H1 (cell line): ENCODE results near the gene ITGA5. TPM values are rescaled to one million over a fixed set of nuclear protein-coding genes. Genes with fewer than 3 reads are reported as not detected.

Experiments used
- CTCF ChIA-PET: fragments of 300-600 bp; sonication (Branson Sonifier 250); formaldehyde crosslinking; loops from one replicate; lab custom pipeline; 2021; ENCODE audit not compliant: partially characterized antibody; lab: Charles Lee
- POLR2A ChIA-PET: fragments of 300-600 bp; sonication (Branson Sonifier 250); formaldehyde crosslinking; loops from one replicate; lab custom pipeline; 2021; ENCODE audit warnings: inconsistent platforms; ENCODE audit not compliant: partially characterized antibody; lab: Charles Lee
- DNase-seq, 2 experiments: peaks; one replicate each; pipeline versions ENCODE4 v3.0.0 to v3.0.0-alpha.2; 2010 to 2022; ENCODE audit warnings: low spot score in 2 of 2, low read depth in 1 of 2, mixed read lengths in 1 of 2
- FAIRE-seq: peaks from 2 replicates; lab custom pipeline; 2011; peaks lifted over from hg19 to GRCh38; lab: Jason Lieb, UNC
- H2AFZ ChIP-seq: 2 replicates; pipeline ENCODE4 v1.8.1; 2012; ENCODE audit warnings: low read length, inconsistent platforms
- H2AK5ac ChIP-seq: 2 replicates; pipeline ENCODE4 v1.6.1; 2013; ENCODE audit warnings: low read depth, low read length
- H2BK120ac ChIP-seq: replicated peaks from 2 replicates; pipeline ENCODE3; 2013; ENCODE audit warnings: low read depth, low read length, inconsistent platforms
- H2BK12ac ChIP-seq: 2 replicates; pipeline ENCODE4 v1.6.1; 2013; ENCODE audit warnings: low read depth, low read length
- H2BK15ac ChIP-seq: 2 replicates; pipeline ENCODE4 v1.6.1; 2013; ENCODE audit warnings: low read length
- H2BK20ac ChIP-seq: 2 replicates; pipeline ENCODE4 v1.6.1; 2013; ENCODE audit warnings: low read length
- H2BK5ac ChIP-seq: 2 replicates; pipeline ENCODE4 v1.6.1; 2013; ENCODE audit warnings: low read depth, low read length
- H3K14ac ChIP-seq: 2 replicates; pipeline ENCODE4 v1.6.1; 2013; ENCODE audit warnings: inconsistent platforms; ENCODE audit not compliant: insufficient read length
- H3K18ac ChIP-seq: 2 replicates; pipeline ENCODE4 v1.6.1; 2013; ENCODE audit warnings: low read length; ENCODE audit errors: extremely low read depth
- H3K23ac ChIP-seq: 2 replicates; pipeline ENCODE4 v1.6.1; 2013; ENCODE audit warnings: inconsistent platforms; ENCODE audit not compliant: insufficient read length
- H3K23me2 ChIP-seq: 2 replicates; pipeline ENCODE4 v1.6.1; 2013; ENCODE audit warnings: low read depth, low read length
- H3K27ac ChIP-seq: 2 replicates; pipeline ENCODE4 v1.6.1; 2011; ENCODE audit warnings: low read depth, low read length, inconsistent platforms
- H3K27me3 ChIP-seq, 4 experiments: replicated peaks in 1 of 4; 1 replicate in 1 of 4; 2 replicates in 3 of 4; pipeline versions ENCODE4 v1.6.1 to v1.8.1; 2011 to 2013; ENCODE audit warnings: low read length in 3 of 4, mild to moderate bottlenecking in 3 of 4, inconsistent platforms in 2 of 4, mixed read lengths in 2 of 4, moderate library complexity in 1 of 4; ENCODE audit not compliant: control insufficient read depth in 3 of 4, insufficient read depth in 3 of 4; ENCODE audit errors: extremely low read depth in 1 of 4
- H3K36me3 ChIP-seq, 4 experiments: 2 replicates each; pipeline versions ENCODE4 v1.6.1 to v1.8.1; 2011 to 2013; ENCODE audit warnings: mild to moderate bottlenecking in 4 of 4, low read length in 3 of 4, moderate library complexity in 2 of 4, control low read depth in 1 of 4, inconsistent platforms in 1 of 4; ENCODE audit not compliant: insufficient read depth in 4 of 4, control insufficient read depth in 2 of 4
- H3K4ac ChIP-seq: replicated peaks from 2 replicates; pipeline ENCODE3; 2013; ENCODE audit warnings: low read length, low read depth, mixed read lengths, inconsistent platforms; ENCODE audit not compliant: insufficient read length
- H3K4me1 ChIP-seq, 4 experiments: replicated peaks in 1 of 4; 1 replicate in 1 of 4; 2 replicates in 3 of 4; pipeline versions ENCODE4 v1.6.1 to v1.8.1; 2011 to 2013; ENCODE audit warnings: low read length in 3 of 4, inconsistent platforms in 2 of 4, mixed read lengths in 1 of 4; ENCODE audit not compliant: insufficient read depth in 4 of 4, control insufficient read depth in 3 of 4
- H3K4me2 ChIP-seq, 2 experiments: 2 replicates each; pipeline versions ENCODE4 v1.6.1 to v1.8.1; 2011 to 2013; ENCODE audit warnings: low read depth in 2 of 2, low read length in 2 of 2, control low read depth in 1 of 2, inconsistent platforms in 1 of 2, mild to moderate bottlenecking in 1 of 2; ENCODE audit not compliant: insufficient read depth in 1 of 2
- H3K4me3 ChIP-seq, 4 experiments: fragments of 200-600, 300-600 bp in 1 of 4; sonication (generic), shearing (Covaris generic), sonication (Bioruptor Twin) in 1 of 4; 2 replicates each; pipeline versions ENCODE4 v1.5.1 to v1.8.1; 2011 to 2016; ENCODE audit warnings: low read length in 4 of 4, low read depth in 3 of 4, control low read depth in 2 of 4, inconsistent platforms in 2 of 4, mild to moderate bottlenecking in 2 of 4, mixed read lengths in 1 of 4, moderate library complexity in 1 of 4; ENCODE audit not compliant: insufficient read depth in 2 of 4; ENCODE audit errors: extremely low read depth in 1 of 4
- H3K56ac ChIP-seq: replicated peaks from 2 replicates; pipeline ENCODE3; 2013; ENCODE audit warnings: low read depth, mild to moderate bottlenecking, mixed read lengths, low read length, inconsistent platforms; ENCODE audit not compliant: insufficient read length
- H3K79me1 ChIP-seq: 2 replicates; pipeline ENCODE4 v1.6.1; 2013; ENCODE audit warnings: low read depth, low read length, control low read depth
- H3K79me2 ChIP-seq, 2 experiments: 2 replicates each; pipeline versions ENCODE4 v1.6.1 to v1.8.1; 2012 to 2013; ENCODE audit warnings: low read length in 2 of 2, mild to moderate bottlenecking in 2 of 2, inconsistent platforms in 1 of 2; ENCODE audit not compliant: insufficient read depth in 2 of 2, control insufficient read depth in 1 of 2
- H3K9ac ChIP-seq, 4 experiments: replicated peaks in 1 of 4; 1 replicate in 1 of 4; 2 replicates in 3 of 4; pipeline versions ENCODE4 v1.6.1 to v1.8.1; 2011 to 2013; ENCODE audit warnings: low read depth in 3 of 4, low read length in 3 of 4, control low read depth in 2 of 4, mild to moderate bottlenecking in 2 of 4, moderate library complexity in 2 of 4, inconsistent platforms in 1 of 4; ENCODE audit errors: extremely low read depth in 1 of 4
- H3K9me3 ChIP-seq, 2 experiments: 2 replicates each; pipeline versions ENCODE4 v1.6.1 to v1.8.1; 2012 to 2013; ENCODE audit warnings: mild to moderate bottlenecking in 2 of 2, moderate library complexity in 2 of 2, control low read depth in 1 of 2, inconsistent platforms in 1 of 2, low read depth in 1 of 2, low read length in 1 of 2, mixed read lengths in 1 of 2; ENCODE audit not compliant: insufficient read depth in 2 of 2
- H4K20me1 ChIP-seq, 2 experiments: replicated peaks in 1 of 2; 2 replicates each; pipeline versions ENCODE3 to v1.8.1; 2011 to 2013; ENCODE audit warnings: inconsistent platforms in 2 of 2, low read length in 2 of 2, mild to moderate bottlenecking in 1 of 2; ENCODE audit not compliant: insufficient read depth in 2 of 2, control insufficient read depth in 1 of 2
- H4K5ac ChIP-seq: 2 replicates; pipeline ENCODE4 v1.6.1; 2013; ENCODE audit warnings: low read length, low read depth, mixed read lengths, inconsistent platforms; ENCODE audit not compliant: insufficient read length
- H4K8ac ChIP-seq: 2 replicates; pipeline ENCODE4 v1.8.0; 2013; ENCODE audit warnings: mild to moderate bottlenecking, moderate library complexity, low read length, inconsistent platforms; ENCODE audit not compliant: insufficient read depth; ENCODE audit errors: extremely low read depth
- H4K91ac ChIP-seq: replicated peaks from 2 replicates; pipeline ENCODE3; 2013; ENCODE audit warnings: low read length, mixed read lengths, inconsistent platforms; ENCODE audit not compliant: insufficient read length
- BACH1 ChIP-seq: IDR thresholded peaks from 2 replicates; pipeline ENCODE4 v1.6.1; 2012; ENCODE audit warnings: low read length, improper control_type of control experiment
- BRCA1 ChIP-seq: IDR thresholded peaks from 2 replicates; pipeline ENCODE4 v1.6.1; 2012; ENCODE audit warnings: low read depth, low read length, improper control_type of control experiment
- CBX5 ChIP-seq: fragments of 300-800, 300-1000 bp; sonication (generic); IDR thresholded peaks from 2 replicates; pipeline ENCODE4 v1.7.1; 2016; ENCODE audit warnings: antibody characterized with exemption, low read length, low read depth
- CTBP2 ChIP-seq: IDR thresholded peaks from 2 replicates; pipeline ENCODE4 v1.7.0; 2011; ENCODE audit warnings: borderline replicate concordance, mild to moderate bottlenecking, moderate library complexity, mixed read lengths, low read length; ENCODE audit not compliant: insufficient read depth, insufficient read length
- EP300 ChIP-seq, 2 experiments: IDR thresholded peaks; 1 replicate in 1 of 2; 2 replicates in 1 of 2; pipeline ENCODE4 v1.6.1; 2011 to 2012; ENCODE audit warnings: low read depth in 2 of 2, low read length in 2 of 2, mild to moderate bottlenecking in 2 of 2, borderline replicate concordance in 1 of 2, inconsistent platforms in 1 of 2, moderate library complexity in 1 of 2
- FOSL1 ChIP-seq: IDR thresholded peaks from 2 replicates; pipeline ENCODE4 v1.6.1; 2011; ENCODE audit warnings: mild to moderate bottlenecking, low read depth, low read length, moderate library complexity; ENCODE audit not compliant: insufficient read depth
- GABPA ChIP-seq: IDR thresholded peaks from 2 replicates; pipeline ENCODE4 v1.6.1; 2011; ENCODE audit warnings: mild to moderate bottlenecking, low read length, moderate library complexity, borderline replicate concordance; ENCODE audit not compliant: insufficient read depth
- NRF1 ChIP-seq: IDR thresholded peaks from 2 replicates; pipeline ENCODE4 v1.6.1; 2011; ENCODE audit warnings: mild to moderate bottlenecking, low read depth, low read length, improper control_type of control experiment
- POLR2A ChIP-seq, 2 experiments: IDR thresholded peaks; 1 replicate in 1 of 2; 2 replicates in 1 of 2; pipeline ENCODE4 v1.6.1; 2011; ENCODE audit warnings: low read depth in 2 of 2, low read length in 2 of 2, mild to moderate bottlenecking in 2 of 2; ENCODE audit errors: control extremely low read depth in 1 of 2
- RNF2 ChIP-seq: fragments of 200-900, 300-1000 bp; sonication (generic); IDR thresholded peaks from 2 replicates; pipeline ENCODE4 v1.7.1; 2016; ENCODE audit warnings: borderline replicate concordance, low read depth, mild to moderate bottlenecking, antibody characterized with exemption, low read length; ENCODE audit not compliant: poor library complexity, severe bottlenecking; ENCODE audit errors: missing control alignments
- RXRA ChIP-seq: IDR thresholded peaks from 2 replicates; pipeline ENCODE4 v1.6.1; 2011; ENCODE audit warnings: low read depth, mild to moderate bottlenecking, low read length, moderate library complexity; ENCODE audit not compliant: insufficient read depth
- SIRT6 ChIP-seq: IDR thresholded peaks from one replicate; pipeline ENCODE4 v1.7.1; 2012; ENCODE audit warnings: low read length, inconsistent platforms
- SUZ12 ChIP-seq: fragments of 200-600 bp; sonication (generic); IDR thresholded peaks from 2 replicates; pipeline ENCODE4 v1.6.1; 2012; ENCODE audit warnings: mild to moderate bottlenecking, inconsistent platforms, low read length, moderate library complexity, mixed read lengths
- TAF1 ChIP-seq: IDR thresholded peaks from 2 replicates; pipeline ENCODE4 v1.6.1; 2011; ENCODE audit warnings: mild to moderate bottlenecking, low read depth, low read length
- WGBS, 2 experiments: shearing (Covaris generic) in 1 of 2; methylation state at CpG; one replicate each; pipeline versions ENCODE4 v1.1.6 to v1.1.7; 2013 to 2015; ENCODE audit warnings: low lambda C conversion rate in 2 of 2, mixed read lengths in 2 of 2, inconsistent platforms in 1 of 2, low coverage in 1 of 2, missing lambda C conversion rate in 1 of 2; ENCODE audit not compliant: insufficient replicate concordance in 2 of 2, insufficient coverage in 1 of 2, insufficient read length in 1 of 2; ENCODE audit errors: extremely low coverage in 1 of 2, missing lambda C conversion rate in 1 of 2; 5-methylcytosine and 5-hydroxymethylcytosine counted together
- polyA plus RNA-seq, 7 experiments: library from polyadenylated mRNA; depleted of rRNA in 3 of 7; stranded (reverse) in 5 of 7; unstranded in 2 of 7; fragments of >200 nt in 5 of 7; fragments of 200-250 nt in 2 of 7; gene quantifications; 1 replicate in 5 of 7; 2 replicates in 1 of 7; 4 replicates in 1 of 7; pipeline versions ENCODE4 v1.2.1 to v1.2.3, GENCODE V29; 2011 to 2013; ENCODE audit warnings: missing spikeins in 2 of 7, mixed read lengths in 2 of 7
- total RNA-seq: library from RNA; stranded (reverse); fragmentation: NEBNext Ultra II Directional; extraction: Animal tissue kit (Norgen Biotek cat#: 25700); gene quantifications from 2 replicates; pipeline ENCODE4 v1.2.1, GENCODE V29; 2021

ITGA5 gene
- total and polyA plus RNA-seq, 2 of the 8 experiments (the other 6 are each of a cell fraction or from before 2014, with no cell fraction given): 11.6 to 19.4 TPM

DNA sequence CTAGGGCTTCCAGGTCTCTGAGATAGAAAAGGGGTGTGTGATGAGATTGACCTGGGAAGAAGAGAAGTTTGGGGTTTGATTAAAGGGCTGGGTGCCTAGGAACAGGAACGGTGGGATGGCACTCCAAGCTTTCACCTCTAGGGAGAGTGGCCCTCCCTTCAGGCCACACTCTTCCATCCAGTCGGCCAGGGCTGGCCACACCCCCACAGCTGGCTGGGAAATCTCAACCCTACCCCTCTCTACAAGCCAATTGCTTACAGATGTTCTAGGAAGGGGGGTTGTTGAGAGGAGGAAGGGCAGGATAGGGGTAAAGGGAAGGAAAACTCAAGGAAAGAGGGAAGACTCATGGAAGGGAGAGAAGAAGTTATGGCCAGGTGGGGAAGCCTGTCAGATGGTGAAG, 6.6 kb upstream of the ITGA5 start:
- H2BK20ac ChIP-seq: no peak overlapping the region
- no peaks in the 10 kb centered on the region for H3K79me2 ChIP-seq
- no peak overlapping the region for H3K4me3 ChIP-seq
- H4K8ac ChIP-seq: no peak overlapping the region
- H3K23me2 ChIP-seq: no peaks in the 10 kb centered on the region; the same call in 1 of the 2 replicates
- CTCF ChIA-PET: interaction anchor here (0.8 to 26.1 kb wide), 6 partner anchors 7 to 45 kb away, joined by 3 to 742 read pairs (median 52); partner anchors contain the start of gene ITGA5
- no peaks in the 10 kb centered on the region for H3K79me1 ChIP-seq
- H2BK120ac ChIP-seq: no peak overlapping the region
- no peak overlapping the region for H3K9ac ChIP-seq
- H3K4me1 ChIP-seq: peaks cover 1 to 8% (median 5%) of the 10 kb centered on the region in 4 experiments
- H3K14ac ChIP-seq: no peak overlapping the region
- H2AFZ ChIP-seq: no peak overlapping the region
- H3K9me3 ChIP-seq: no peaks in the 10 kb centered on the region
- H3K18ac ChIP-seq: no peak overlapping the region
- no peak overlapping the region for H4K91ac ChIP-seq
- DNase-seq (no peak), FAIRE-seq (no peak)
- H3K27ac ChIP-seq: no peak overlapping the region
- no peak overlapping the region for H2BK12ac ChIP-seq
- H3K4ac ChIP-seq: no peak overlapping the region
- no peak overlapping the region for H2BK15ac ChIP-seq
- H4K20me1 ChIP-seq: no peaks in the 10 kb centered on the region
- no peaks in the 10 kb centered on the region for H3K36me3 ChIP-seq
- no peak overlapping the region for H2AK5ac ChIP-seq
- no peak overlapping the region for H3K56ac ChIP-seq
- H4K5ac ChIP-seq: no peak overlapping the region
- no peak overlapping the region for H2BK5ac ChIP-seq
- WGBS, 2 experiments: 60% methylated on average over 2 of the region's 2 CpGs; no CpG with 5 or more reads in 1 of the 2 experiments
- H3K4me2 ChIP-seq: no peak overlapping the region
- POLR2A ChIA-PET: interaction anchor here (2.0 kb wide), 1 partner anchor 14 kb away, joined by 5 read pairs; no protein-coding TSS in a partner anchor
- peaks cover 0 to 30% (median 23%) of the 10 kb centered on the region in 4 experiments; a peak in 6 of 7 replicates for H3K27me3 ChIP-seq
- H3K23ac ChIP-seq: no peak overlapping the region
- TF ChIP-seq CTBP2 (no peak), BACH1 (no peak), TAF1 (no peak), SIRT6 (no peak), EP300 (IDR thresholded peaks at IDR 0.05; ENCODE audit: borderline replicate concordance in 1 of 2, low read depth in 2 of 2, low read length in 2 of 2) (no peak), RXRA (no peak), BRCA1 (no peak), CBX5 (no peak), RNF2 (no peak), NRF1 (no peak), GABPA (no peak), POLR2A (IDR thresholded peaks at IDR 0.05; ENCODE audit: control extremely low read depth in 1 of 2, low read depth in 2 of 2, low read length in 2 of 2) (no peak), SUZ12 (no peak), FOSL1 (no peak)
